Measurements from ENCODE around the gene MACO1. TPM values are rescaled to one million over a fixed set of nuclear protein-coding genes. Genes with fewer than 3 reads are reported as not detected.

MACO1 gene
- total RNA-seq, 1 experiment from 2014 or later, result 9.8 TPM

GRCh38 chr1:25515033-25515432 is 84.3 kb downstream of the MACO1 start:
- no peaks in the 10 kb centered on the region for H3K9me2 ChIP-seq (ENCODE audit: insufficient read depth)
- intact Hi-C loops (cut with micrococcal nuclease), result no loop called here
- no TSS peak for BruUV-seq (replicated peaks)
- H3K4me2 ChIP-seq (ENCODE audit: low read length), result no peak overlapping the region
- no peak overlapping the region for H3K27ac ChIP-seq (ENCODE audit: low read depth, low read length)
- no peak overlapping the region for H3K9ac ChIP-seq (ENCODE audit: low read length)
- DNase-seq (ENCODE audit: low read depth, low spot score) (no peak), ATAC-seq (no peak)
- H2AFZ ChIP-seq (ENCODE audit: low read depth, low read length, poor library complexity, severe bottlenecking), result no peak overlapping the region
- RAD21 ChIA-PET (ENCODE audit: low non-redundant PET in 1 of 2, low total read pairs in 2 of 2, uncharacterized antibody in 2 of 2, unreplicated experiment in 2 of 2), result no interaction called here
- TF ChIP-seq TCF7L2 (IDR thresholded peaks at IDR 0.05; ENCODE audit: borderline replicate concordance, extremely low read depth, insufficient read depth, insufficient read length), result no peak
- TF ChIP-seq POLR2A (IDR thresholded peaks at IDR 0.05; ENCODE audit: borderline replicate concordance, extremely low read depth, insufficient read depth, insufficient read length), result no peak
- H4K20me1 ChIP-seq (ENCODE audit: insufficient read depth), result no peaks in the 10 kb centered on the region
- H3K4me3 ChIP-seq (replicated peaks in 1 of 2; ENCODE audit: low read depth in 1 of 2, low read length in 2 of 2), result no peak overlapping the region
- POLR2A ChIA-PET, result no interaction called here
- no peaks in the 10 kb centered on the region for H3K9me3 ChIP-seq (ENCODE audit: control insufficient read depth in 1 of 2, insufficient read depth in 1 of 2, low read depth in 1 of 2, low read length in 2 of 2)
- no peaks in the 10 kb centered on the region for H3K27me3 ChIP-seq (ENCODE audit: insufficient read depth, low read length)
- CTCF ChIA-PET, result no interaction called here
- H3K36me3 ChIP-seq (ENCODE audit: control insufficient read depth in 1 of 2, insufficient read depth in 2 of 2, low read length in 2 of 2), result no peaks in the 10 kb centered on the region
- no peaks in the 10 kb centered on the region for H3K79me2 ChIP-seq (ENCODE audit: insufficient read depth, low read length)
- no peaks in the 10 kb centered on the region for H3K4me1 ChIP-seq (ENCODE audit: control insufficient read depth in 1 of 2, insufficient read depth in 2 of 2, low read length in 2 of 2)

- Histone ChIP-seq H3K79me2 (ENCODE audit: insufficient read depth, low read length) (no peaks in the 10 kb centered on the region), H3K9me3 (ENCODE audit: control insufficient read depth in 1 of 2, insufficient read depth in 1 of 2, low read depth in 1 of 2, low read length in 2 of 2) (no peaks in the 10 kb centered on the region), H3K4me1 (ENCODE audit: control insufficient read depth in 1 of 2, insufficient read depth in 2 of 2, low read length in 2 of 2) (no peaks in the 10 kb centered on the region), H2AFZ (ENCODE audit: low read depth, low read length, poor library complexity, severe bottlenecking) (no peak overlapping the region), H3K27ac (ENCODE audit: low read depth, low read length) (no peak overlapping the region), H4K20me1 (ENCODE audit: insufficient read depth) (no peaks in the 10 kb centered on the region), H3K27me3 (ENCODE audit: insufficient read depth, low read length) (no peaks in the 10 kb centered on the region), H3K36me3 (ENCODE audit: control insufficient read depth in 1 of 2, insufficient read depth in 2 of 2, low read length in 2 of 2) (no peaks in the 10 kb centered on the region), H3K9ac (ENCODE audit: low read length) (no peak overlapping the region), H3K4me3 (replicated peaks in 1 of 2; ENCODE audit: low read depth in 1 of 2, low read length in 2 of 2) (no peak overlapping the region), H3K9me2 (ENCODE audit: insufficient read depth) (no peaks in the 10 kb centered on the region), H3K4me2 (ENCODE audit: low read length) (no peak overlapping the region)
- BruUV-seq (replicated peaks), result no TSS peak
- DNase-seq (ENCODE audit: low read depth, low spot score), result no peak
- ChIA-PET POLR2A (no interaction called here), CTCF (no interaction called here), RAD21 (ENCODE audit: low non-redundant PET in 1 of 2, low total read pairs in 2 of 2, uncharacterized antibody in 2 of 2, unreplicated experiment in 2 of 2) (no interaction called here)
- no peak for ATAC-seq
- intact Hi-C loops (cut with micrococcal nuclease), result no loop called here
- TF ChIP-seq EGR1 (IDR thresholded peaks at IDR 0.05; ENCODE audit: low read depth), result no peak
- TF ChIP-seq SRF (IDR thresholded peaks at IDR 0.05; ENCODE audit: low read depth), result no peak
- TF ChIP-seq MAX (IDR thresholded peaks at IDR 0.05), result no peak
- no peak for TF ChIP-seq RAD21 (IDR thresholded peaks at IDR 0.05; ENCODE audit: low read depth)
- no peak for TF ChIP-seq ELF1 (IDR thresholded peaks at IDR 0.05; ENCODE audit: borderline replicate concordance, low read depth)
- TF ChIP-seq ATF3 (IDR thresholded peaks at IDR 0.05), result no peak
- TF ChIP-seq SP1 (IDR thresholded peaks at IDR 0.05; ENCODE audit: low read depth), result no peak
- TF ChIP-seq SIN3A (IDR thresholded peaks at IDR 0.05; ENCODE audit: low read depth), result no peak
Observed at GRCh38 chr1:25516686-25517085, 86.0 kb downstream of the MACO1 start.
